H4 (cell line): Measurements from ENCODE around the gene PLA2R1. TPM values are rescaled to one million over a fixed set of nuclear protein-coding genes. Genes with fewer than 3 reads are reported as not detected.

ENCODE experiments used
- DNase-seq: peaks from one replicate; pipeline ENCODE4 v3.0.0-alpha.2; 2015; ENCODE audit warnings: low spot score
- total RNA-seq: library from RNA; depleted of rRNA; stranded (reverse); fragments of >200 nt; shearing (Covaris generic); gene quantifications from 2 replicates; pipeline ENCODE4 v1.2.3, GENCODE V29; 2014

Gene PLA2R1
- total RNA-seq, 1 experiment from 2014 or later: 0.06 TPM

DNA sequence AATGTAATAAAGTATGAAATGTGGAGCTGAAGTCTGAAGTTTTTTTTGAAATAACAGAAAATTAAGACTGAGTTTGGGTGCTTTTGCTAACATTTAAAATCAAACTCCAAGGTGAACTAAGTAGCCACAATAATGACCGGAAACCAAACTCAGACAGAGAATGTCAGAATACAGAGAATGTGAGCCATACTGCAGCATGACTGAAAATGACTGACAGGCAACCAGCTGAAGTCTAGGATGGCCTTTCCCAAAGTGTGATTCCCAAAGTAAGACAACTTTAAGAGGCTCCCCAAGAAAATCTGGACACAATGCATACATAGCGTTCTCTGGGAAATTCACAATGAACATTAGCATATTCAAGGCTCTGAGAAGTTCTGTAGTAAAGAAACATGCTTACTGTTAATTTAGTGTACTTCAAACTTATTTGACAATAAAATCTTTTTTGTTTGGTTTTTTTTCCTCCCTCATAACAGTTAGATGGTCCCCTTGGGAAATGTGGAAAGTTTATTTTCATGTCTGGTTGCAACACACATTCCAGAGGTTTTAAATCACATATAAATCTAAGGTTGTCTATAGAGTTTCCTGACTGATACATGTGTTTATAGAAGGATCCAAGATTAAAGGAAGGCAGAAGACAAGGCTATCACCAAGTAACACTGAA, 28.6 kb downstream of the PLA2R1 start:
- no peak for DNase-seq

DNA sequence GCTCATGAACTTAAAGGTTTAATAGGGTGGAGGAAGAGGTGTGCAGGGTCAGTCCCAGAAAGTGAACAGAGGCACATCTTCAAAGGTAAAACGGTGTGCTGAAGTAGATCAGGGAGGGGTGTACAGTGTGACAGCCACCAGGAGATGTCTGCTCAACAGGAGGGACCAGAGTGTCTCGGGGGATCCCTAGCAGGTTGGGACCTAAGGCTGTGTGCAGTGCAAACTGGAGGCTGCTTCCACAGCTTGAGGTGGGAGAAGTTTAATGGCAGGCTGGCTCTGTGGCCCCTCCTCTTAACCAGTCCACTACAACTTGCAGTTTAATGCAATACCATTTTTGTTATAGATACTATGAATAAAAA, 33.2 kb downstream of the PLA2R1 start:
- DNase-seq: no peak

DNA sequence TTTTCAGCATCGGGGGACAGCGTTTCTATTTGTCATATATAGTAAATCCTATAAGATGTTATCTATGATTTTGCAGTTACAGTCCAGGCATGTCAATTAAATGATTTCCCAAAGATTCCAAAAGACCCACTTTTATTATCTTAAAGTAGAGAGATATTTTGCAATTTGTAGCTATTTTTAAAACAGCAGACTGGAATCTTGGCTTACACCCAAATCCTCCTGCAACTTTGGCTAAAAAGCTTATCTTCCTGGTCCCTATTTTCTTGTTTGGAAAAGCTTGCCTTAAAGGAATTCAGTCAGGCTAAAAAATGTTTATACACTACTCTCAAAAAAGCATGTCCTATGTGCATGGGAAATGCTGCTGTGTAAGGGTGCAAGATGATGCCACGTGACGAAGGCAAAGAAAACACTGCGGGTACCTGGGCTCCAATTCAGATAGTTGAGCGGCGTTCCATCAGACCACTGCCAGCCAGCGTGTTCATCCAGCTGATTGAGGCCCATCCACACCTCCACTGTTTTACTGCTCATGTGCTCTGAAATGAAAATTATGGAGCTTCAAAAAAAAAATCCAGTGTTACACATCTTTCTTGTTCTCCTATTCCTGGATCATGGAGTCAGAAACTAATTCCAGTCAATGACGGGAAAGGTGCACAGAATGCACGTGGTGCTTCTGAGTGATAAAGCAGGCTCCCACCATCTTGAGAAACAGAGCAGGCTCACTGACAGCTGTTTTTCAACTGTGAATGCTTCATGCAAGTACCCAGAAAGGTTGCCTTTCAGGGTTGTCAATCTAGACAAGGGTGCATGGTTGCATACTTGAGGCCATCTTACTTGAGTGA, 33.8 kb downstream of the PLA2R1 start:
- DNase-seq: no peak

DNA sequence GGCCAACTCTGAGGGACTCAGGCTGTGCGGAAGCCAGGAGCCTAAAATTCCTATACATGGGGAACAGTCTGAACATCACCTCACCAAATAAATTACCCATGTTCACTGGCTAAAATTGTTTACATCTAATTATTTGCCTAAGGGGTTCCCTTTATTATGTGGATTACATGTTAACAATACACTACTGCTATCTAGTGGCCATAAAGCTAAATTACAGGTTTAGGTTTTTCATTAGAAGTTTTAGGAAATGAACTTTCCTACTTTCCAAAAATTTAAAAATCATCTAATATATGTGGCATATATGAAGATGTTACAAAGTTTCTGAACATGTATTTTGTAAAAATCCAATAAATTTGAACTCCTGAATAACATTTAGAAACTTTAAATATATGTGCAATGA, 40.3 kb downstream of the PLA2R1 start:
- DNase-seq: no peak

DNA sequence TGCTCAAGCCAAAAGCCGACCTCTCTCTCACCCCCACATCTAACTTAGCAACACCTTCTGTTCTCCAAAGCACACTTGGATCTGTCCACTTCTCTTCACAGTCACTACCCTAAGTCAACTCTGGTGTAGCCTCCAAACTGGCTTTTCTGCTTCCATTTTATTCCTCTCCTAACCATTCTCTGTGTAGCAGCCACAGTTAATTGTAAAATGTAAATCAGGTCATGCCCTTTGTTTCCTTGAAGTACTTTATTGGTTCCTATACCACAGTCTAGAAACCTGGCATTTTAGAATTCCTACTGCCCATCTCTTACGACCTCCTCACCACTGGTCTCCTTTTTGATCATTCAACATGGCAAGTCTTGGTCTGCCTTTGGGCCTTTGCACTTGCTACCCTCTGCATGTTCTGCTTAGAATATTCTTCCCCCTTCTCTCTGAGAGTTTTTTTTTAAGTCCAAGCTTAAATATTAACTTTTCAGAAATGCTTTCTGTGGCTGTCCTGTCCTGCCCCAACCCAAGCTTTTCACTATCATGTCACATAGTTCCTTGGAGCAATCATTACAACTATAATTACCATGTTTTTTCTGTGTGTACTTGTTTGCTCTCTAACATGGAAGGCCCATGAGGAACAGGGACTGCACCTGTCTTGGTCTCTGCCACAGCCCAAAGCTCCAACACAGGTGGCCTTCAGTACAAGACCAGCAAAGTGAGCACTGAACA, 42.9 kb downstream of the PLA2R1 start:
- no peak for DNase-seq

DNA sequence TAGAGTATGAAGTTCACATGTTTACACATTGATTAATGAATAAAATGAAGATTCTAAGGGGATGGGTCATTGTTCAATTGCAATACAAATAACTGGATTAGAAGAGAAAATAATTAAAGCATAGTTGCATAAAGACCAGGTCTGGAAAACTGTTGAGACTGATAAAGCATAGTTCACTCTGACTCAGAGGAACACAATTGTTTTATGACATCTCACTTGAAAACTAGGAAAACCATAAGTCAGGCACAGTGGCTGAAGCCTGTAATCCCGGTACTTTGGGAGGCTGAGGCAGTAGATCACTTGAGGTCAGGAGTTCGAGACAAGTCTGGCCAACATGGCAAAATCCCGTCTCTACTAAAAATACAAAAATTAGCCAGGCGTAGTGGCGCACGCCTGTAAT, 46.7 kb downstream of the PLA2R1 start:
- DNase-seq: no peak

DNA sequence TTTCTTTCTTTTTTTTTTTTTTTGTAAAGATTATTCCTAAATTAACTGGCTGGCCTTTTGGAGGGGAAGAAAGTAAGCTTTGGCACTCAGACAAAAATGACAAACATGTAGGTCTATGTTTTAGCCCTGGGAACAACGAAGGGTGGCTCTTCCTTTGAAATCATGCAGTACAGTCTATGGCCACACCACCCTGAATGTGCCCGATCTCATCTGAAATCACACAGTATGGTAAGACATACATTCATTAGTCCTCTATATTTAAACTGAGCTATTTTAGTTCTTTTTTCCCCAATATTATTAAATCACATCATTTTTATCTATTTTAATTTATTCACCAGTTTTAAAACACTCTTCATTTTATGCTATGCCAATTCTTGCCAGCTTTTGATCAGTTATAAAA, 48.2 kb downstream of the PLA2R1 start:
- DNase-seq: no peak

DNA sequence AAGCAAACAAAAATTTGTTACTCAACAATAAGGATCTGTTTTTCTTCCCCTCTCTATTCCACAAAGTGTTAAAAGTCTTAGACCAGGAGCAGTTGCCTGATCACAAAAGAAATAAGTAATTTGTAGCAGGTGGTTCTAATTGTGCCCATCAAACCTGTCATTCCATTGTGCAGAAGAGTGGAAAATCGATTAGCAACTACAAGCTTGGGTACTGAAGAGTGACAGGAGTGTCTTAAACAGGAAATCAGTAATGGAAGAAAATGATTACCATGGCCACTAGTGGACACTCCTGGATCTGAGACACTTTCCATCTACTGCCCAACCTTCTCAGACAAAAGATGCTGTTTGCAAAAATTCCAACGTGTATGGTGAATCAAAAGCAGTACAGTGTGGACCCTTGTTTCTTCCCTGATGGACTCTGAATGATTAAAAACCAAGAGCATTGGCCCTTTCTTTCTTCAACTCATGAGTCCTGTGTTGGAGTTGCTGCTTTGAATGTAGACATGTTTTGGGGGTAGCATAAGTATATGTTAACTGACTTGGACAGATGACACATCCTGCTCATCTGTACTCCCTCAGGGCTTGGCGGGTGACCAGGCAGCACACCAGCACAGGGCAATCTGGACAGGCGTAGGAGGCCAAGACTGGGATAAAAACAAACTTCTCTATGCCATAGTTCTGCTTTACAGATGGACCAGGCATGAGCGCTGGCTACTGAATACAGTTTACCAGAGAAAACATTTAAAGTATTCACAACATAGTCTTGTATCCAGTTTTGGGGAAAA, 51.9 kb downstream of the PLA2R1 start:
- no peak for DNase-seq

DNA sequence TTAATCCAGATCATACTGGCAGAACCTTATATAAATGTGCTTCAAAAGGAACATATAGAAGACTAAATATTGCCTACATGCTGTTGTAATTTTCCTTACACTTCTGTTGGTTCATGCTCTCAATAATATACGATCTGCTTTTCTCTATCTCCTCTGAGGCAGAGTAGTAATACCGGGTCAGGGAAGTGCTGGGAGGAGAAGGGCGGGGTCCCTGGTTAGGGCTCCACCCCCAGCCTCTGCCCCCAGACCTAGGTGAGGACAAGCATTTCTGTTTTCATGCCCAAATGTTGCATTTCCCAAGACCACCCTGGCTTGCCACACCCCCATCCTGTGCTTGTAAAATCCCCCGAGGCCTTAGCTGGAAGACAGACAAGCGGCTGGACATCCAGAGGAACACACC, 55.3 kb downstream of the PLA2R1 start:
- DNase-seq: no peak

DNA sequence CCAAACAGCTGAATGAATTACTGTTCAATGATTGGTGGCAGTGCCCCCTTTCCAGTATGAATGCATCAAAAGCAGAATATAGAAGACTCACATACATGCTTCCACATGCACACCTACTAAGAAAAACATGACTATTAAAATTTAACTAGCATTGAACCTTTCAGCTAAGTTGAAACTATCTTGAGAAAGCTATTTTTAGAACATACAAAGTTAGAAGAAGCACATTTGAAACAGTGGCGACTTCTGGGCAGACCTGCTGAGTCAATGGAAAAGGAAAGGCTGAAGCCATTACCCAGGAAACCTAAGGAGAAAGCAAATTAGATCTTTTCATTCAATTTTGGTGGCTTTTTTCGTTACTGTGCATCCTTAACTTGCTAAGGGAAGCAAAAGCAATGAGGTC, 55.9 kb downstream of the PLA2R1 start:
- no peak for DNase-seq

DNA sequence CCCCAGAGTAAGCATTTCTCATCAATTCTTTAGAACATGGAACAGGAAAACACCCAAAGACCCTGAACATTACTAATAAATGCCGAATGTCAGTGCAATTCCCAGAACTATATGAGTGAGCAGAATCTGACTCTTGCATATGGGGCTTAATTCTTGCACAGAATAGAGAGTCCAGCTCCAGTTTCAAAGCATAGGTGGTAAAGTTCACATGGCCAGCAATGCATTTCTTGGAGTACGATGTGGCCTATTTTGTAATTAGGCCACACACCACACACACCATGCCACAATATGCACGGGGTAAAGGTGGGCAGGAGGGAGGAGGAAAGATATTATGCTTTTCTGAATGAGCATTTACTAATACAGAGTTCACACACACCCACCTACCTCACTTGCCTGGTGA, 56.5 kb downstream of the PLA2R1 start:
- DNase-seq: no peak

DNA sequence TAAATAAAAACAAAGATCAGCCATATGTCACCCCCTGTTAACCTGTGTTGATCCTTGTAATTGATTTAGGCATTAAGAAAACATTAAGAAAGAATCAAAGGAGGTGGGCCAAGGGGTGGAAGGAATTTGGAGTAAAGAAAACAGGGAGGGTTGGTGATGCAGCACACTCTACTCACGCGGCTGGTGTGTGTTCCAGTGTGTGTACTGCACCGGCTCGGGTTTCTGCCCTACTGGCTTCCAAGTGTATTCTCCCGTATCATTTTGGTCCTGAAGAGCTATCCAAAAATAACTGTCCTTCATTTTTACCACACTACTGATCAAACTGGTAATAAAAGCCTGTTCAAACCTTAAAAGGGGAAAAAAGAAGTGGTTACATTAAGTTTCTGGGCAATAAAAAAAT, 56.9 kb downstream of the PLA2R1 start:
- DNase-seq: no peak

DNA sequence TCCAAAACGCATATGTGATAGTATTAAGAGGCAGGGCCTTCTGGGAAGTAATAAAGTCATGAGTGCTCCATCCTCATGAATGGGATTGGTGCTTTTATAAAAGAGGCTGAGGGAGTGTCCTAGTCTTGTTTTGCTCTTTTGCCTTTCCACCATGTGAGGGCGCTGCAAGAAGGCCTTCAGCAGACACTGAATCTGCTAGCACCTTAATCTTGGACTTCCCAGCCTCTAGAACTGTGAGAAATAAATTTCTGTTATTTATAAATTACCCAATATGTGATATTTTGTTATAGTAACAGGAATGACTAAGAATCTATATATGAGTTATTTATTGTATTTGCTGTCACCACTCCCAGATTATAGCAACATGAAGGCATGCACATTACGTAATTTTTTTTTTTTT, 63.5 kb downstream of the PLA2R1 start:
- DNase-seq: no peak

DNA sequence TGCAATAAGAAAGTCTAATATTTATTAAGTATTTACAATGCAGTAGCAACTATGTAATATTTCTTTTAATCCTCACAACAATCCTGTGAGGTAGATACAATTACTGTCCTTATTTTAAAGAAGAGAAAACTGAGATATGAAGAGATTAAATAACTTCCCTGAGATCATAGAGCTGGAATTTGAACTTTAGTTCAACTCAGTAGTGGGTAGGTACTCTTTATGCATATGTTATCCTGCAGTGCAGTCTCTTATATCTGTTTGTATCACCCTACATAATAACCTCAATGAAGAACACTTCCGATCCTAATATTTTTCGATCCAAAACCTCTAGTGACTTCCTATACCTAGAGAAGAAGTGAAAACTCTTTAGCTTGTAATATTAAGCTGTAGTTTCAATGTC, 64.2 kb downstream of the PLA2R1 start:
- DNase-seq: no peak

DNA sequence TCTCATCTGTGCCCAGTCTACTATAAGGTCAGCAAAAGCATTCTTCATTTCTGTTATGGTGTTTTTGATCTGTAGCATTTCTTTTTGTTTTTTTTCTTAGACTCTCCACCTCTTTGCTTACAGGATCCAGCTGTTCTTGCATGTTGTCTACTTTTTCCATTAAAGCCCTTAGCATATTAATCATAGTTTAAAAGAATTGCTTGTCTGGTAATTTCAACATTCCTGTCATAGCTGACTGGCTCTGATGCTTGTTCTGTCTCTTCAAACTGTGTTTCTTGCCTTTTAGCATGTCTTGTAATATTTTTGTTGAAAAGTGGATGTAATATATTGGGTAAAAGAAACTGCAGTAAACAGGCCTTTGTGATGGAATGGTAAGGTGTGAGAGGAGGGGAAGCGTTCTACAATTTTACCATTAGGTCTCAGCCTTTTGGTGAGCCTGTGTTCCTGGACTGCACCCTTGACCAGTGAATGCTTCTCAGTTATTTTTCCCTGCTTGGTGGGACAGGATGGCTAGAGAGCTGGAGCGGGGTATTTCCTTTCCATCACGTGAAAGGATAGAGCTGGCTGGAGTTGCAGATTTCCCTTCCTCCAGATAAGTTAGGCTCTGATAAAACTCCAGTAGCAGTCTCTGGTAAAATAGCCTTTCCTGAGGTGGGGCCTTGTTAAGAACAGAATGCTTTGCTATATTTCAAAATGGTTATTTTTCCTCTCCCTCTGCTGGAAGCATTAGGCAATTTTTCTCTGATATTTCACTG, 65.4 kb downstream of the PLA2R1 start:
- DNase-seq: no peak

DNA sequence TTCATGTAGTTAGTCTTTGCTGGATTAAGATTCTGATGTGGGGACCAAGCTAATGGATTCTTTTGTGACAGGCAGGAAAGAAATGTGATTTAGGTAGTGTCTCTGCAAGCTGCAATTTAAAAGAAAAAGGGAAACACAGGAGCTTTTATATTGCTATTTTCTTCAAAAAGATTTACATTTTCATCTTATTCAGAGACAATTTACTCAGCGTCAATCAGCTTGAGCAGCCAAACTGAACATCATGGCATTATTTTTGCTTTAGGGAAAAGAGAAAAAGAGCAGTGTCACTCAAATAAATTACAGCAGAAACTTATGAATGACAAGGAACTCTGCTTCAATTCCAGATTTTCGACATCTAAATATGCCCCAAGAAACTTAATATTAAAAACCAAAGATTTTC, 67.4 kb downstream of the PLA2R1 start:
- DNase-seq: no peak

DNA sequence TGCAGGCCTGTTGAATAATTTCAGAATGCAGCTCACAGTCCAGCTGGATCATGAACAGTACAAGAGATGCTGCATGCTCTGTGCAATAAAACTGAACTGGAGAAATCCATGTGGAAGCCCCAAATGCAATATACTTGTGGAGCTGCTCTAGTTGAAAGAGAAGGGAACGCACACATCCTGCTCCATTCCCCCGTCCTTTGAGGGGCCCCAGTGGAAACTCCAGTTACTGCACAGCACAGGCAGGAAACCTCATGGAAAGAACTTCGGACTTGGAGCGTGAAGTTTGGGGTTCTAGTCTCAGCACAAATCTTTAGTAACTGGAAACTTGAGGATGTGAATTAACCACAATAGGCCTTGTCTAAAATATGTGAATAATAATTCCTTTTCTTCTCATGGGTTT, 73.2 kb downstream of the PLA2R1 start:
- no peak for DNase-seq

DNA sequence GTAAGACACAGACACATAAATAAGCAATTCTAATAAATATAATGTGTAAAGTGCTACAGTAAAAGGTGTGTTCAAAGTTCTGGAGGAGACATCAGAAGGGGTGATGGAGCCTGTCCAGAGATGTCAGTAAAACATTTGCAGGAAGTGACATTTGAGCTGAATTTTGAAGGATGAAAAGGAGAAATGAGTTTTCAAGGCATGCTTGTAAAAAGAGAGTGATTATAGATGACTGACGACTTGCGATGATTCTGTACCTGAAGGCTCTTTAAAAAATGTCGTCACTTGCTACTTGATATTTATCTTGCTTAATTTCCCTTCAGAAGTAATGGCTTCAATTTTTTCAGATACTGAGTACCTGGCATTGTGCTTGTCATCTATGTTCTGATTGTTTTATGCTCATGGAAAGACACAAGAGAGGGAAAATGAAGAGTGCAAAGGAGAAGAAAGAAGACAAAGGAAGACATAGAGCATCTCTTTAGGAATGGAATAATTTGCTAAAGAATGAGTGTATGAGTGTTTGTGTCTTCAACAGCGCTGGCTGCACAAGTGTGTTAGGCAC, 73.9 kb downstream of the PLA2R1 start:
- DNase-seq: no peak

DNA sequence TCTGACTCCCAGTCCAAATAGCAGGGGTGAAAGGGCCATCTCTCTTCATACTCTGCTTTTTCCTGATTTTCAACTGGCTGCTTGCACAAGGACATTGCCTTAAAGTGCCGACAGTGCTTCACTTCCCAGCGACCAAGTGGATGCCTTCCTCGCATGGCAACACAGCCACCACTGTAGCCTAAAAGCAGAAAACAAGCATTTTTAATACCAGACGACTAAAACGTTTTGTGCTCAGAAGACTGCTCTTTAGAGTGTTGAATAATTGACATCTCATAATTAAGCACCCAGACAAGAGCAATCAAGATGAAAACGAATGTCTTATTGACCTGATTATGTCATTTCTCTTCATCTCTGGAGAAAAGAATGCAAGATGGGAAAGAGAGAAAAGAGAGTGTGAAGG, 75.2 kb downstream of the PLA2R1 start:
- DNase-seq: no peak

DNA sequence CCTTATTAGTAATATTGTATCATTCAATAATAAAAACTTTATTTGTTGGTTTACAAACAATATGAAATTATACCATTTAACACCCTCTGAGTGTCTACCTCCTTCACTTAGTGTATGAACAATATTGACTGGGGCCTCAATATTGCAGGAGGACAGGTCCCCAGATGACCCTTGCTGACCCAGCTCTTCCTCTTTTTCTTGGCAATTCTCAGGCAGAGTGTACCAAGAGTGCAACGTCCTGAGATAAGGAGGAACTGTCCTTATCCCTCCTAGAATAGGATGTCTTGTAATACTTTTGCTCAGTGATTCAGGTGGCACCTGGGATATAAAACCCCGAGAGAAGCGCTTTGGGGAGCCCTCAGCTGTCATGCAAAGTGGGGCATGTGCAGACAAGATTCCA, 76.8 kb downstream of the PLA2R1 start:
- no peak for DNase-seq

DNA sequence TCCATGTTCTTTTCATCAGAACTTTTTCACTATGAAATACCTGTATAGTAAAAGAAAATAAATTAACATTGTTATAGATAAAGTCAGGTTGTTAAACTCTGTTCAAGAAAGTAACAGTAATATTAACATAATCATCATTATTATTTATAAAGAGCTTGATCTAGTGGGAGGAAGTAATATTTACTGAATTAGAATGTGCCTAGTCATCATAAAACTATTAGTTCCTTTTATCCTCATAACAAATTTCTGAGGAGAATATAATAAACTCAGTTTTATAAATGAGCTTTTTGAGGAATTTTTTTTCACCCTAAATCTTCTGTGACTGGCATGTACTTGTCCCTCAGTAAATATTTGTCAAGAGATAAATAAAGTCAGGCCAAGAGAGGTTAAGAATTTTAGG, 78.4 kb downstream of the PLA2R1 start:
- DNase-seq: no peak
